SK-MEL-5 (cell line): ENCODE results near the gene NVL. TPM values are rescaled to one million over a fixed set of nuclear protein-coding genes. Genes with fewer than 3 reads are reported as not detected.

Experiments used
- DNase-seq: peaks from one replicate; pipeline ENCODE4 v3.0.0-alpha.2; 2016; ENCODE audit warnings: low read depth, low spot score
- in situ Hi-C: cut with HindIII; loops from 2 replicates; pipeline ENCODE4 v1.10.0; 2016; ENCODE audit warnings: low sequenced_read_pairs, high pct_unique_total_duplicates, low pct_unique_long_range_greater_than_20kb
- total RNA-seq: library from RNA; depleted of rRNA; stranded (reverse); fragments of >200 nt; shearing (Covaris generic); gene quantifications from 2 replicates; pipeline ENCODE4 v1.2.3, GENCODE V29; 2014

The NVL gene
- total RNA-seq, 1 experiment from 2014 or later = 25.3 TPM

GRCh38 chr1:224262373-224263054 is 67.5 kb downstream of the NVL start:
- in situ Hi-C loops = no loop called here
- DNase-seq = peak; percentile 26

- DNase-seq = no peak
Measured at GRCh38 chr1:224259986-224260385, 70.0 kb downstream of the NVL start.

GRCh38 chr1:224258351-224258750 is 71.6 kb downstream of the NVL start:
- in situ Hi-C loops = no loop called here
- DNase-seq = no peak

More at GRCh38 chr1:224259986-224260385, 70.0 kb downstream of the NVL start:
- in situ Hi-C loops = no loop called here

GRCh38 chr1:224256640-224257039 is 73.3 kb downstream of the NVL start:
- DNase-seq = no peak

GRCh38 chr1:224253721-224254120 is 76.3 kb downstream of the NVL start:
- no peak for DNase-seq
- in situ Hi-C loops = no loop called here

More at GRCh38 chr1:224256640-224257039, 73.3 kb downstream of the NVL start:
- in situ Hi-C loops = no loop called here

GRCh38 chr1:224252479-224252878 is 77.5 kb downstream of the NVL start:
- no peak for DNase-seq
- in situ Hi-C loops = no loop called here

- peak; percentile 58 for DNase-seq
- in situ Hi-C loops = no loop called here
Measured at GRCh38 chr1:224251741-224252146, 78.2 kb downstream of the NVL start.

GRCh38 chr1:224245188-224245587 is 84.8 kb downstream of the NVL start:
- peak; percentile 50 for DNase-seq
- in situ Hi-C loops = no loop called here

- no peak for DNase-seq
- in situ Hi-C loops = no loop called here
Measured at GRCh38 chr1:224238756-224239155, 91.2 kb downstream of the NVL start.

GRCh38 chr1:224238212-224238611 is 91.8 kb downstream of the NVL start:
- in situ Hi-C loops = no loop called here
- DNase-seq = no peak

GRCh38 chr1:224237119-224237881 is 92.7 kb downstream of the NVL start:
- in situ Hi-C loops = no loop called here
- DNase-seq = no peak

GRCh38 chr1:224235813-224236493 is 94.0 kb downstream of the NVL start:
- in situ Hi-C loops = no loop called here

GRCh38 chr1:224234017-224234416 is 96.0 kb downstream of the NVL start:
- in situ Hi-C loops = no loop called here
- no peak for DNase-seq

More at GRCh38 chr1:224235813-224236493, 94.0 kb downstream of the NVL start:
- no peak for DNase-seq

- in situ Hi-C loops = no loop called here
- DNase-seq = no peak
Measured at GRCh38 chr1:224226849-224227502, 103.0 kb downstream of the NVL start.

- in situ Hi-C loops = no loop called here
- no peak for DNase-seq
Measured at GRCh38 chr1:224223819-224224714, 105.9 kb downstream of the NVL start.

- in situ Hi-C loops = no loop called here
Measured at GRCh38 chr1:224219612-224220059, 110.3 kb downstream of the NVL start.

GRCh38 chr1:224219011-224219611 is 110.9 kb downstream of the NVL start:
- in situ Hi-C loops = no loop called here
- no peak for DNase-seq

More at GRCh38 chr1:224219612-224220059, 110.3 kb downstream of the NVL start:
- DNase-seq = no peak
